GM19193 (cell line): Measurements from ENCODE around the gene AGFG2.
A peak's percentile ranks its signal among the peaks of the same experiment; 100 is the strongest.

ENCODE experiments used
- POLR2A ChIP-seq: IDR thresholded peaks from 4 replicates; pipeline ENCODE4 v1.6.1; 2011; ENCODE audit not compliant: insufficient read depth, insufficient read length; ENCODE audit errors: extremely low read depth

AGFG2 gene

GRCh38 chr7:100567751-100568175 lies 28.8 kb downstream of the AGFG2 start:
- TF ChIP-seq POLR2A, result no peak

DNA sequence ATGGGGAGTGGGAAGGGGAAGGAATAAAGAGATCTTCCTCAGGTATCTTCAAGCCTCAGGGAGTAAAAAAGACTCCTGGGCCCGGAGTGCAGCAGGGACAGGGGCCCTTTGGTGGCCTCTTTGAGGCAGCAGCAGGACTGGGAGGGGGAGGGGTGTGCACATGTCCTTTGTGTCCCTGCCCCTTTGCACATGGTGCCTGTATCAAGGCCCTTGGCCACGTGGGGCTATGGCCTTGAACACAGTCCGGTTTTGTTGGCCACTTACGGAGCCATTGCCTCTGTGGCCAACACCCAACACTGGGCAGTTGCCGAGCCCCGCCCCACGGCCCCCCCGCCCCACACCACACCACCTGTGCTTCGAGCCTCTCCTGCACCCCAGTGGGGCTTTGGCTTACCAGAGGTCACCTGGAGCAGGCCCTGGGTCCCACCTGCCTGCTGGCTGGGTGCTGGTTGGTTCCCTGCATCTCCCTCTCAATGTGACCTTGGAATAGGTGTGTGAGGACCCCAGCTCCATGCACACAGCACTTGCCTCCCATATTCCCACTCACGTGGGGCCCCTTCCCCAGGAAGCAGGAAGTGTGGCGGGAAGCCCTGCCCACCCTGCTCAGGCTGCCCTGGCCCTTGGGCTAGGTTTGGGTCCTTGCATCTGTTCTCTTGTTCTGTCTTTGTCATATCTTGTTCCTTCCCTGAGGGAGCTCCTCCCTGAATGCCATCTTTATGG lies 29.3 kb downstream of the AGFG2 start:
- peak; percentile 25 for TF ChIP-seq POLR2A

DNA sequence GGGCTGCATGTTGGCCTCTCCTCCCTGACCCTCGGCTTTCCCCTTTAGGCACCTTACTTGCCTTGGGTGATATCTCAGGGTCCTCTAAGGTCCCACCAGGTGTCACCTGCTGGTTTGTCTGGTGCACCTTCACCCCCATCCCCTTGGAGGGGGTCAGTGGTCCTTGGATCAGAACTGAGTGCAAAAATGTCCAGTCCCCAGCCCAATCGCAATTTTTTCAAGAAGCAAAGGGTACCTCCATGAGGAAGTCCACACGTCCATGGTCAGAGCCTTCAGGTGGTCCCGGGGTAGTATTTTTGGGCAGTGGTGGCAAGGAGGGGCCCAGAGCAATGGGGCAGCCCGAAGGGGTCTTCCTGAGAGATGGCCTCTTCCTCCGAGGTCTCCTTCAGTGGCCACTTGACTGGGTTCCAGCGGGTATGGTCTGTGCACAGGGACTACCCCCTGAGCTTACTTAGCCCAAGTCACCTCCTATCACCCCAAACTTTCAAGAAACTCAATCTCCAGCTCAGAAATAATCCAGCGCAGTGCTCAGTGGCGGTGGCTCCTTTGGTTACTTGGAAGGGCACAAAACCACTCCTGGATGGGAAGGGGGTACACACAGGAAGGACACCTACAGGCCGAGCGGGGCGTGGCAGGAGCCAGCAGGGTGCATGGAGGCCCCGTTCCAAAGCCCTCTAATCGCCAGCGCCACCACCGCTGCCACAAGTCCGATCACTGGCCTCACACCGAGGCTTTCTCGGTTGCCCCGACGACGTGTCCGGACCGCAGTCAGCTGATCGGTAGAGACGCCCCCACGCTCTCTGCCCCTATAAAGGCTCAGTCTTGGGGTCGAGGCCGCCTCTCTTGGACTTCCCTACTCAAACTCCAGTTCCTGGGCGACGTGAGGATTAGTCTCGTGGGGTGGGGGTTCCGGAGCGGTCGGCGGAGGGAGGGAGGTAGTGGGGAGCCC lies 30.2 kb downstream of the AGFG2 start:
- TF ChIP-seq POLR2A, result no peak

- TF ChIP-seq POLR2A, result no peak
Observed at GRCh38 chr7:100570954-100571828, 32.2 kb downstream of the AGFG2 start.

GRCh38 chr7:100571829-100572116 lies 32.8 kb downstream of the AGFG2 start:
- no peak for TF ChIP-seq POLR2A

- TF ChIP-seq POLR2A, result no peak
Observed at GRCh38 chr7:100572281-100572948, 33.4 kb downstream of the AGFG2 start.

- peak; percentile 5 for TF ChIP-seq POLR2A
Observed at GRCh38 chr7:100572949-100573675, 34.1 kb downstream of the AGFG2 start.

DNA sequence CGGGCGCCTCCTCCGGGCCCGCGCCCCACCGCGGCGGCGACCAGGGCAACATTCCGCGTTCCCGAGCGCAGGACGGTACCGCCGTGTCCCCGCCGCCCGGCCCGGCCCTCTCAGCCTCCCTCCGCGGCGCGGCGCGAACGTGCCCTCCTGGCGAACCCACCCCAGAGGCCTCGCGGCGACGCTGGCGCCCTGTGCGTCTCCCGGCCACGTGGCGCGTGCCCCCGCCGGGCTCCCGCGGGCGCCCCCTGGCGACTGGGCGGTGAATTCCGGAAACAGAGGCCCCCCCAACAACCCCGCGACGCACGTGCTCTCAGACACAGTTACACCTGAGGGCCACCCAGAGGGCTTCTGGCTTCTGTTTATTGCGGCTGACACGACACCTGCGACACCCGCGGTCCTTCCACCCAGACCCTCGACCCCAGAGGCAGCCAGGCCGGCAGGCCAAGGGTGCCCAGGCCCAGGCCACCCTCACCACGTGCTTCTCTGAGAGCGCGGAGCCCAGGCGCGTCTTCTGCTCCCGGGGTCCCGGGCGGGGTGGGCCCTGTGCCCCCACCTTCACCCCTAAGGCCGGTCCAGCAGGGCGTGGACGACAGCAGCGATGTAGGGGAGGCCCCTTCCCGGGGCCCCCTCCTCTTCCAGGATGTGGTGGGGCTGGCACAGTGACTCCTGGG lies 34.8 kb downstream of the AGFG2 start, which contains the start of gene SAP25:
SAP25 (minus strand) TSS at position 210 of the 671 bp plus-strand sequence; CDS start at position 52, 158 bp downstream.
- no peak for TF ChIP-seq POLR2A

DNA sequence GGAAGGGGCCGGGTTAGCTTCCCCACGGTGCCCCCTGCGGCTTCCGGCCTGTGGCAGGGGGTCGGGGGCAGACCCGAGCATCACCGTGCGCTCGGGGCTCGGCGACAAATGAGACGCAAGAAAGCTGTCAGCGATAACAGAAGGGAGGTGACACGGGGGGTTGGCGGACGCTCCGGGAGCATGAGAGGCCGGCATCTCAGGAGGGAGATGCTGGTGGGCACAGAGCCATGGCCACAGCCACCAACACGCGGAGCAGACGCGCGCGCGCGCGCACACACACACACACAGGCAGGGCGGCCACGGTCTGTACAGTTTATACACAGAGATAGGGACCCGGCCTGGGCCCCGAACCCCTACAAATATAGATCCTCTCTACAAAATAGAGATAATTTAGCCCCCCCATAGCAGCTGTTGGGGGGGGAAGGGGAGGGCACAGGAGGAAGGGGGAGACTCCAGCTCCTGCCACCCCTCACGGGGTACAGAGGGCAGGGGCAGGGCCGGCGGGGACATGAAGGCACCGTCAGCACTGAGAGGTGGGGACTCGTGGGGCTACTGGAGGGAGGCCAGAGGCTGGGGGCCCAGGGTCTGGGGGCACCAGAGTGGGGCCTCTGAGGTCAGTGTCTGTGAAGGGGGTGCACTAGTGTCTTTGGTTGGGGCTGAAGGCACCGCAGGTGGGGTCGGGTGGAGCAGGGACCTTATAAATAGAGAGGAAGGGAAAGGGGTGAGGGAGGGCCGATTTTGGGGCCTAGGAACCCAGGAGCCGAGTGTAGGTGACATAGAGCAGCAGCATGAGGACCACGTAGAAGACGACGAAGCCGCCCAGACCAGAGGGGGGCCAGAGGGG lies 35.6 kb downstream of the AGFG2 start:
- TF ChIP-seq POLR2A, result no peak

- TF ChIP-seq POLR2A, result no peak
Observed at GRCh38 chr7:100575206-100575631, 36.2 kb downstream of the AGFG2 start.

GRCh38 chr7:100575746-100576383 lies 36.9 kb downstream of the AGFG2 start:
- no peak for TF ChIP-seq POLR2A
